Fibroblast of mammary gland (primary cell): ENCODE measurements around the gene NTRK1.

ENCODE experiments used
- DNase-seq: peaks from one replicate; pipeline ENCODE4 v3.0.0-alpha.2; 2010; ENCODE audit warnings: low read depth
- H3K4me3 ChIP-seq: 2 replicates; pipeline ENCODE4 v1.5.1; 2011; ENCODE audit warnings: low read depth, mild to moderate bottlenecking, low read length, moderate library complexity; ENCODE audit not compliant: control insufficient read depth
- CTCF ChIP-seq: conservative IDR thresholded peaks from 2 replicates; pipeline ENCODE4 v1.5.1; 2011; ENCODE audit warnings: low read depth, low read length, inconsistent platforms; ENCODE audit not compliant: control insufficient read depth, insufficient read depth

Gene NTRK1

DNA sequence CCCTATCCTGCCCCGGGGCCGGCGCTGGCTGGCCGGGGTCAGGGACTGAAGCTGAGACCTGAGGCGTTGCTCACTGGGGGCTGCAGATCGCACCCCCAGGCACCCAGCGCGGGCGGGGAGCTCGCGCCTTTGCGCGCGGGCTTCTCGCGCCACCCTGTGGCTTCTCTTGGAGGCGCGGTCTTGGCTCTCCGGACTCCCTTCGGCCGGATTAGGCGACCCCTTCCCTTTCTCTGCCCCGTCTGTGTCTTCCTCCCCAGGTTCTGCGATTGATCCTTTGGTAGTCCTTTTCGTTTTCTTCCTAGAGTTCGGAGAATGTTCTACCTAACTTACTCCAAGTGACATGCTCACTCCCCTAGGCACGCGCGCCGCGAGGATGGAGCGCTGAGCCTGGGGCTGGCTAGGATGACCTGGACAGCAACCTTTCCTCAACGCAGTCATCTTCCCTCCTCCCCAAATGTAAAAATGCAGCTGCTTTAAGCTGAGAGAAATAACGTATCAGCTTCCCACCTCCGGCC, 495 bp upstream of the NTRK1 start:
- peak; percentile 65 for TF ChIP-seq CTCF
- peak; percentile 31 for DNase-seq
- H3K4me3 ChIP-seq, result peak overlapping the region; percentile 0

- H3K4me3 ChIP-seq, result no peak overlapping the region
- DNase-seq, result no peak
- TF ChIP-seq CTCF, result no peak
Observed at GRCh38 chr1:156862584-156862983, 1.9 kb downstream of the NTRK1 start.

DNA sequence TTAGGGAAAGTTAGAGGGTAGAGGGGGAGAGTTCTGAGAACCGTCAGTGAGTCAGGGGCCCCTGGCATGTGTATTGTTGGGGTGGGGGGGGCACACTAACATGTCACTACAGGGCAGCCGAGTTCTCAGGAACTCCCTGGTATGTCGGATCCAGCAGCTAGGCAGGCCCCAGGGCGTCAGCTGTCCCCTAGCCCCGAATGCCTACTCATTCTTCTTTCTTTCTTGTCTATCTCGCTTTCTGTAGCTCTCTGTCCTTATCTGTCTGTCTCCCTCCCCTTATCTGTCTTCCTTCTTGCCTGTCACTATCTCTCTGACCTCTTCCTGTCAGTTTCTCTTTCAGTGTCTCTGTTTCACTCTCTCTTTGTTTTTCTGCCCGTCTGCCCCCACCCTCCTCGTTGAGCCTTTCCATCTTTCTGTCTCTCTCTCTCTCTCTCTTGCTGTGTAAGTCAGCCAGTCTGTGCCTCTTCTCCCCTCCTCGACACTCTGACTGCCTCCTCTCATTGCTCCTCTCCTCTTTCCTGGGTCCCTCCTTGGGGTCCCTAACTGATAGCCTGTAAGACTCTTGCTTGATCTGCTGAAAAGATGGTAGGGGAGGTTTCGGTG, 2.4 kb downstream of the NTRK1 start:
- H3K4me3 ChIP-seq, result no peak overlapping the region
- no peak for TF ChIP-seq CTCF
- no peak for DNase-seq

- TF ChIP-seq CTCF, result no peak
- no peak for DNase-seq
- no peak overlapping the region for H3K4me3 ChIP-seq
Observed at GRCh38 chr1:156863631-156864030, 3.0 kb downstream of the NTRK1 start.

- DNase-seq, result no peak
- no peak for TF ChIP-seq CTCF
- no peak overlapping the region for H3K4me3 ChIP-seq
Observed at GRCh38 chr1:156864796-156865195, 4.1 kb downstream of the NTRK1 start.

DNA sequence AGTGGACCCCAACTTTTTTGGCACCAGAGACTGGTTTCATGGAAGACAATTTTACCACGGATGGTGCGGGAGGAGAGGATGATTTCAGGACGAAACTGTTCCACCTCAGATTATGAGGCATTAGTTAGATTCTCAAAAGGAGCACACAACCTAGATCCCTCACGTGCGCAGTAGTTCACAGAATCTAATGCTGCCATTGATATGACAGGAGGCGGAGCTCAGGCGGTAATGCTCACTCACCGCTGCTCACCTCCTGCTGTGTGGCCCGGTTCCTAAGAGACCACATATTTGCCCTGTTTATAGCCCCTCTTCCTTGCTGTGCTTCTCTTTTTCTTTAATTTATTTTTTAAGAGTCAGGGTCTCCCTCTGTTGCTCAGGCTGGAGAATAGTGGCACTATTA, 4.6 kb downstream of the NTRK1 start:
- TF ChIP-seq CTCF, result no peak
- no peak for DNase-seq
- no peak overlapping the region for H3K4me3 ChIP-seq

DNA sequence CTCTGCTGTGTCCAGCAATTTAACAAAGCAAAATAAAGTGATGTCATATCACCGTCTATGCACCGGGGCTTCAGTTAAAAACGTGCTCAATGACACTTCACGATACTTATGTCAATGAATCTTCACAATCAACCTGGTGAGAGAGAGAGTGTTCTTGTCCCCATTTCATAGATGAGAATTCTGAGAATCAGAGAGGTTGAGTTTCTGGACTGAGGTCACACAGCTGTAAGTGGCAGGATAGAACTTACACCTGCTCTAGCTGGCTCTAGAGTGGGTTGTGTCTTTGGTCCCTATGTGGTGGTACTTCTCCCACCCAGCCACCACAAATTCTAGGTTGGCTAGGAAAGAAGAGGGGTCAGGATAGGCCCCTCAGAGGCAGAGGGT, 5.2 kb downstream of the NTRK1 start:
- no peak overlapping the region for H3K4me3 ChIP-seq
- no peak for TF ChIP-seq CTCF
- DNase-seq, result no peak
